22Rv1 (cell line): ENCODE data around the gene ARHGEF6.

Source experiments
- ZFX ChIP-seq: fragments of 450-650 bp; IDR thresholded peaks from 2 replicates; pipeline ENCODE4 v1.6.1; 2017; ENCODE audit warnings: antibody characterized with exemption, borderline replicate concordance
- TF ChIP-seq, protein P1 (sequence below): fragments of 450-650 bp; IDR thresholded peaks from 2 replicates; pipeline ENCODE4 v1.5.1; 2017; ENCODE audit warnings: mild to moderate bottlenecking

DNA sequence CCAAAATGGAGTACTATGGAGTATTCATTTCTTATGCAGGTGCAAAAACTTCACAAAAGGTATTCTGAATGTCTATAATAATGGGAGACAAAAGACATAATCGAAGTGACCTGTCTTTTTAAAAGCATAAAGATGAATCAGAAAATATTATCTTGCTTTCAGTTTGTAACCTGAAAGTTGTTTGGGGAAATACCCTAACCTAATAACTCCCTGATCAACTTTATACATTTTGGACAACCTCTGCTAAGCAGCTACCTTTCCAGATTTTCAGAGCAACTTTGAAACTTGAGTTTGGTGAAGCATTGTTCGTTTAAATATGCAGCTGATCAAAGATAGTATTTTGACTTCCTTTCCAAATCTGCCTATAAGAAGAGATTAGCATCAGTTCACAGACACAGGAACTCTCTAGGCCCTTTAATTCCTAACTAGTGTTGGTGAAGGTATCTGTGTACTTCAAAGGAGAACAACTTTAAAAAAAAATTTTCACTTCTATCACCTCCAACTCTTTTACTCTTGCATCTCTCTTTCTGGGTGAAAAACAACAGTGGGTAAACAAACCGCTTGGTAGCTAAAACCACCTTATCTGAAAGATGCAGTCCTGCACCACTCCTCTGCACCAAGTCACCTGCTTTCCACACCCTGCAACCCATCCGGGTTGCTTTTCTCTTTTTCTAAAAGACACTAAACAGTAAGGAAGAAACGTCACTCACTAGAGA is 106.3 kb downstream of the ARHGEF6 start:
- TF ChIP-seq, protein P1, sequence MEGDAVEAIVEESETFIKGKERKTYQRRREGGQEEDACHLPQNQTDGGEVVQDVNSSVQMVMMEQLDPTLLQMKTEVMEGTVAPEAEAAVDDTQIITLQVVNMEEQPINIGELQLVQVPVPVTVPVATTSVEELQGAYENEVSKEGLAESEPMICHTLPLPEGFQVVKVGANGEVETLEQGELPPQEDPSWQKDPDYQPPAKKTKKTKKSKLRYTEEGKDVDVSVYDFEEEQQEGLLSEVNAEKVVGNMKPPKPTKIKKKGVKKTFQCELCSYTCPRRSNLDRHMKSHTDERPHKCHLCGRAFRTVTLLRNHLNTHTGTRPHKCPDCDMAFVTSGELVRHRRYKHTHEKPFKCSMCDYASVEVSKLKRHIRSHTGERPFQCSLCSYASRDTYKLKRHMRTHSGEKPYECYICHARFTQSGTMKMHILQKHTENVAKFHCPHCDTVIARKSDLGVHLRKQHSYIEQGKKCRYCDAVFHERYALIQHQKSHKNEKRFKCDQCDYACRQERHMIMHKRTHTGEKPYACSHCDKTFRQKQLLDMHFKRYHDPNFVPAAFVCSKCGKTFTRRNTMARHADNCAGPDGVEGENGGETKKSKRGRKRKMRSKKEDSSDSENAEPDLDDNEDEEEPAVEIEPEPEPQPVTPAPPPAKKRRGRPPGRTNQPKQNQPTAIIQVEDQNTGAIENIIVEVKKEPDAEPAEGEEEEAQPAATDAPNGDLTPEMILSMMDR = no peak
- TF ChIP-seq ZFX = no peak
